Body of pancreas (tissue), 4 donors: ENCODE measurements around the gene EP400. TPM values are rescaled to one million over a fixed set of nuclear protein-coding genes. Genes with fewer than 3 reads are reported as not detected.

Experiments
- ATAC-seq: fragments of 150-250 bp; one replicate; pipeline ENCODE4 v1.9.1; 2016
- DNase-seq, 4 donors: peaks; one replicate each; pipeline ENCODE4 v3.0.0-alpha.2; 2019
- H3K27ac ChIP-seq, 4 donors: fragments of 200-600 bp; sonication (generic); 1 replicate in 3 of 4; 2 replicates in 1 of 4; pipeline versions ENCODE4 v1.5.1 to v1.6.1; 2016 to 2019; ENCODE audit warnings: mild to moderate bottlenecking in 1 of 4, mixed read lengths in 1 of 4, moderate library complexity in 1 of 4
- H3K27me3 ChIP-seq, 2 donors: fragments of 200-600 bp; sonication (generic); one replicate each; pipeline ENCODE4 v1.6.0; 2016; ENCODE audit warnings: mild to moderate bottlenecking in 1 of 2
- H3K36me3 ChIP-seq, 2 donors: fragments of 200-600 bp; sonication (generic); replicated peaks in 1 of 2; 2 replicates each; pipeline ENCODE4 v1.5.1; 2016; ENCODE audit warnings: low read depth in 2 of 2; ENCODE audit not compliant: insufficient read depth in 1 of 2
- H3K4me1 ChIP-seq: fragments of 200-600 bp; sonication (generic); one replicate; pipeline ENCODE4 v1.6.0; 2016
- H3K4me3 ChIP-seq, 2 donors: fragments of 200-600 bp; sonication (generic); 1 replicate in 1 of 2; 2 replicates in 1 of 2; pipeline ENCODE4 v1.5.1; 2016 to 2019
- H3K9me3 ChIP-seq, 3 donors: fragments of 200-600 bp; sonication (generic); 1 replicate in 2 of 3; 2 replicates in 1 of 3; pipeline ENCODE4 v1.5.1; 2016
- POLR2A ChIP-seq, 3 donors: fragments of 450-650 bp; IDR thresholded peaks; one replicate each; pipeline ENCODE4 v1.6.1; 2016; ENCODE audit warnings: antibody characterized with exemption in 3 of 3, mild to moderate bottlenecking in 2 of 3
- WGBS, 2 donors: methylation state at CpG; one replicate each; pipeline ENCODE4 v1.1.5; 2017; 5-methylcytosine and 5-hydroxymethylcytosine counted together
- intact Hi-C: fragments of 100-400 bp; cut with DNase I; formaldehyde crosslinking; loops from one replicate; pipeline ENCODE4 v1.15.1; 2023
- total RNA-seq, 2 donors: library from RNA; depleted of rRNA; stranded (reverse); fragments of >200 nt; gene quantifications; one replicate each; pipeline ENCODE4 v1.1.0, GENCODE V29; 2016
- TF ChIP-seq, protein P1 (sequence below), 7 experiments: fragments of 450-650 bp in 4 of 7; fragments of 200-600 bp in 3 of 7; sonication (generic) in 3 of 7; IDR thresholded peaks; one replicate each; pipeline ENCODE4 v1.5.1; 2016 to 2019; ENCODE audit warnings: antibody characterized with exemption in 7 of 7

The EP400 gene
- total RNA-seq, 2 donors from 2014 or later = 20.5 to 22.4 TPM

DNA sequence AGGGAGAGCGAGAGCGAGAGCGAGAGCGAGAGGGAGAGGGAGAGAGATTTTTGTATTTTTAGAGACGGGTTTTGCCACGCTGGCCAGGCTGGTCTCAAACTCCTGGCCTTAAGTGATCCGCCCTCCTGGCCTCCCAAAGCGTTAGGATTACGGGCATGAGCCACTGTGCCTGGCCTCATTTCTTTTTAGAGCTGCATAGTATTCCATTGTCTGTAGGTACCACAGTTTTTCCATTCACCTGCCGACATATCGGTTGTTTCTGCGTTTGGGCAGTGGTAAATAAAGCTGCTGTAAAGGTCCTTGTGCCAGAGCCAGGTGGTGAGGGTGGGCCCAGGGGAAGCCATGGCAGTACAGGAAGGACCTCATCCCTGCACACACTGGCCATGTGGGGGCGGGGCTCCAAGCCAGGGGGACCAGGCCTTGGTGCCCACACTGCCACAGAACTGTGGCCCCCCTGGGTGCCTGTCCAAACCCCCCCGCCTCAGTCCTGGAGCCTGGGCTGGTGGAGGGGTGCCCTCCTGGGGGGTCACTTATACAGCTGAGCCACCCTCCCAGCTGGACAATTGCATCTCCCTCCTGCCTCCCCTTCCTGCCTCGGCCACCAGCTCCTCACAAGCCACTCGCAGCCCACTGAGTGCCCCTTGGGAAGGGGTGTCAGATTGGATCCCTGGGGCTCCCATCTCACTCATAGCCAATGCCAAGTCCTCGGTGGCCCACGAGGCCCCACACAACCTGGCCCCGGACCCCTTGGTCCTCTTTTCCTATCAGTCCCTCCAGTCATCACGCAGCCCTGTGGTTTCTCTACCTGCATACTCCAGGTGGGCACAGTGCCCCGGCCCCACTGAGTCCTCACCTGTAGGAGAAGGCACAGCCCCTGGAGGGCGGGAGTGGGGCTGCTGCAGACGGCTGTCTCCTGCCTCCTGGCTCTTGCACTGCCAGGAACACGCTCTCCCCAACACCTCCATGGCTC is 22.3 kb upstream of the EP400 start:
- ATAC-seq (no peak), DNase-seq (peak in 1 of 4 donors; percentile 30)
- WGBS, 2 donors = 76 to 86% methylated on average over 12 to 24 of the region's 24 CpGs
- Histone ChIP-seq H3K4me3 (no peak overlapping the region), H3K27ac (no peak overlapping the region), H3K27me3 (no peaks in the 10 kb centered on the region), H3K4me1 (peaks cover 14% of the 10 kb centered on the region), H3K36me3 (peaks cover 2 to 3% of the 10 kb centered on the region in 2 donors), H3K9me3 (no peaks in the 10 kb centered on the region)
- intact Hi-C loops = no loop called here
- TF ChIP-seq POLR2A (IDR thresholded peaks at IDR 0.05) = no peak
- TF ChIP-seq, protein P1, sequence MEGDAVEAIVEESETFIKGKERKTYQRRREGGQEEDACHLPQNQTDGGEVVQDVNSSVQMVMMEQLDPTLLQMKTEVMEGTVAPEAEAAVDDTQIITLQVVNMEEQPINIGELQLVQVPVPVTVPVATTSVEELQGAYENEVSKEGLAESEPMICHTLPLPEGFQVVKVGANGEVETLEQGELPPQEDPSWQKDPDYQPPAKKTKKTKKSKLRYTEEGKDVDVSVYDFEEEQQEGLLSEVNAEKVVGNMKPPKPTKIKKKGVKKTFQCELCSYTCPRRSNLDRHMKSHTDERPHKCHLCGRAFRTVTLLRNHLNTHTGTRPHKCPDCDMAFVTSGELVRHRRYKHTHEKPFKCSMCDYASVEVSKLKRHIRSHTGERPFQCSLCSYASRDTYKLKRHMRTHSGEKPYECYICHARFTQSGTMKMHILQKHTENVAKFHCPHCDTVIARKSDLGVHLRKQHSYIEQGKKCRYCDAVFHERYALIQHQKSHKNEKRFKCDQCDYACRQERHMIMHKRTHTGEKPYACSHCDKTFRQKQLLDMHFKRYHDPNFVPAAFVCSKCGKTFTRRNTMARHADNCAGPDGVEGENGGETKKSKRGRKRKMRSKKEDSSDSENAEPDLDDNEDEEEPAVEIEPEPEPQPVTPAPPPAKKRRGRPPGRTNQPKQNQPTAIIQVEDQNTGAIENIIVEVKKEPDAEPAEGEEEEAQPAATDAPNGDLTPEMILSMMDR (IDR thresholded peaks at IDR 0.05) = no peak

DNA sequence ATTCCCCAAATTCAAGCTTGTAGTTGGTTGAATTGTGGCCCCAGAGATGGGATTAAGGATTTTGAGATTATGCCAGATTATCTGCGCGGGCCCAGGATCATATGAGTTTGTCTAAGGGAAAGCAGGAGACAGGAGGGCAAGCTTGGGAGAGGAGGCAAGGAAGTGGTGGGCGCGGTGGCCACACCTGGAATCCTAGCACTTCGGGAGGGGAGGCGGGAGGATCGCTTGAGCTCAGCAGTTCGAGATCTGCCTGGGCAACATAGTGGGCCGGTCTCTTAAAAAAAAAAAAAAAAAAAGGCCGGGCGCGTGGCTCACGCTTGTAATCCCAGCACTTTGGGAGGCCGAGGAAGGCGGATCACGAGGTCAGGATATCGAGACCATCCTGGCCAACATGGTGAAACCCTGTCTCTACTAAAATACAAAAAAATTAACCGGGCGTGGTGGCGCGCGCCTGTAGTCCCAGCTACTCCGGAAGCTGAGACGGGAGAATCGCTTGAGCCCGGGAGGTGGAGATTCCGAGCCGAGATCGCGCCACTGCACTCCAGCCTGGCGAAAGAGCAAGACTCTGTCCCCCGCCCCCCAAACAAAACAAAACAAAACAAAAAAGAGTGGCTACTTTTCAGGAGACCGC is 21.5 kb upstream of the EP400 start:
- H3K27me3 ChIP-seq = no peaks in the 10 kb centered on the region
- ATAC-seq (peak; percentile 3), DNase-seq (peak in 1 of 4 donors; percentile 18)
- peaks cover 6 to 9% of the 10 kb centered on the region in 2 donors for H3K36me3 ChIP-seq
- peak overlapping the region; percentile 50 to 56 for H3K4me3 ChIP-seq
- H3K27ac ChIP-seq = peak overlapping the region in 3 of 4 donors; percentile 66 to 86 (median 78)
- TF ChIP-seq, protein P1 (IDR thresholded peaks at IDR 0.05) = no peak
- no peak for TF ChIP-seq POLR2A (IDR thresholded peaks at IDR 0.05)
- 43 to 58% methylated on average over 33 of the region's 33 CpGs for WGBS, 2 donors
- peaks cover 14% of the 10 kb centered on the region for H3K4me1 ChIP-seq
- no peaks in the 10 kb centered on the region for H3K9me3 ChIP-seq
- intact Hi-C loops = no loop called here

DNA sequence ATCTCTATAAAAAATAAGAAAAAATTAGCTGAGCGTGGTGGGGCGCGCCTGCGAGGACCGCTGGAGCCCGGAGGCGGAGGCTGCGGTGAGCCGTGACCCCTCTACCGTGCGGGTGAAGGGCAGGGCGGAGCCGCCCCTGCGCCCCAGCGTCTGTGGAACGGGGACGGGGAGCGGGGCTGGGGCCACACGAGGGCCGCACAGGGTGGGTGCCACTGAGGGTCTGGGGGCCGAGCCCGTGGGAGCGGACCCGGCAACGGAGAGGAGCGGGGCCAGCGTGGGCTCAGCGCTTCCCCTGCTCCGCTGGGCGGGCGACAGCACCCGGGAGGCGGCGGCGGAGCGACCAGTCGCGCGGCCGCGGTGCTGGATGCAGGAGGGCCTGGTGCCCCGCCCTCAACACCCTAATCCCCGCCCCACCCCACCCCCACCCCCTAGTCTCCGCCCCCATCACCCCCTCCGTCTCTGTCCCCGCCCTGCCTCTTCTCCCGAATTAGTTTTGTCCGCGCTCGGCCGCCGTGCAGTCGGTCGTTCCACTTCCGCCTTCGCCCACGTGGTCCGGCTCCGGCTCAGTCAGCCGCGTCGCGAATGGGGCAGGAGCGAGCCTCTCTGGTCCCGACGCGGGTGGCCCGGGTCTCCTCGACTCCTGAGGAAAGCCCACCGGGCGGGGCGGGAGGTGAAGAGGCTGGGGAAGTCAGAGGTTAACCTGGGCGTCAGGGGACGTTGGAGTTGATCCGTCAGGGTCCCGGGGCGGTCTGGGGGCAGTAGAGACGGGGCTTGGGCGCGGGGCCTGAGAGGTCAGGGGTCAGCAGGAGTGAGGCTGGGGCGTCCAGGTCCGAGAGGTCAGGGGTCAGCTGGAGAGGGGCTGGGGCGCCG is 20.8 kb upstream of the EP400 start, which contains the start of gene PUS1:
Gene PUS1 (plus strand): TSS at position 566 of the 870 bp plus-strand sequence. CDS start 447 bp downstream, outside the sequence.
- WGBS, 2 donors = 1% methylated on average over 16 to 66 of the region's 84 CpGs
- ATAC-seq = peak; percentile 95
- peak within 1 kb of the TSS; percentile 69 to 97 for H3K4me3 ChIP-seq
- intact Hi-C loops = no loop called here
- H3K36me3 ChIP-seq = peaks cover 9 to 12% of the 10 kb centered on the region in 2 donors
- H3K9me3 ChIP-seq = no peaks in the 10 kb centered on the region
- peak; percentile 94 to 96 (median 95) for DNase-seq
- H3K27ac ChIP-seq = peak within 1 kb of the TSS; percentile 62 to 86 (median 72)
- no peaks in the 10 kb centered on the region for H3K27me3 ChIP-seq
- TF ChIP-seq POLR2A (IDR thresholded peaks at IDR 0.05) = peak; percentile 55 to 71 (median 61)
- TF ChIP-seq, protein P1 (IDR thresholded peaks at IDR 0.05) = peak in 1 of 7 experiments; percentile 2
- peaks cover 14% of the 10 kb centered on the region for H3K4me1 ChIP-seq
